Measurements from ENCODE around the gene PDE7B.
"Not testable (repeated sequence)": the region's sequence is repeated elsewhere in the genome, so short reads cannot be mapped to it uniquely, and the experiment has no call there.

PDE7B gene

DNA sequence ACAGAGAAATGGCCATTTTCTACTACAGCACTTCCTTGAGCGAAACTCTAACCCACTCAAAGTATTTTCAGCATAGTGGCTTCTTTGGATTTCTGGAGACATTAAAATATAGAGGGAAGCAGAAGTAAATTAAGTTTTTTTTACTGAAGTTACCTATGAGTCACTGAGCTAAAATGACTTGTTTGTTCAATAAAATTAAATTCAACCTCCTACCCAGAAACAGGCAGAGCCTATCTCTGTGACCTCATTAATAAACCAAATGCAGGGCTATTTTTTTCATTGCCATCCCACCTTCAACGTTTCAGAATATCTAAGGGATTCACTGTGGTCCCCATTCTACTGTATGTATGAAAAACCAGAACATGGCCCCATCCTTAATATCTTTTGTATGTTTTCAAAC is 265.6 kb downstream of the PDE7B start:
- no peak for DNase-seq

DNA sequence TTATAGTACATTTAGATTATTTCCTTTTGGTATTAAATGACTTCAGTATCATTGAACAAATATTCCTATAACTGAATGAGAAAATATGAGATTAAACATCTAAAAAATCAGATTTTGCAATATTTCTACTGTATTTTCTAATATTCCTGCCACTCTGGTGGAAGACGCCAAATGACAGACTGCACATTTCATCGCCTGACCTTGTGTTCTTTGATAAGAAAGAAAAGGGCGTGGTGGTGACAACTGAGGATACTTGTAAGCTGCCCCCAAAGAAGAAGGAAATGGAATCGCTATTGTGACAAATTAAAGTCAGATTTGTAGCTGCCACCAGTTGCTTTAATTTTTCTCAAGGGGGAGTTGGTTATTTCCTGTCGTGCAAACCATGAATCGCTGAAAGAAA is 267.3 kb downstream of the PDE7B start:
- no peak for DNase-seq

DNA sequence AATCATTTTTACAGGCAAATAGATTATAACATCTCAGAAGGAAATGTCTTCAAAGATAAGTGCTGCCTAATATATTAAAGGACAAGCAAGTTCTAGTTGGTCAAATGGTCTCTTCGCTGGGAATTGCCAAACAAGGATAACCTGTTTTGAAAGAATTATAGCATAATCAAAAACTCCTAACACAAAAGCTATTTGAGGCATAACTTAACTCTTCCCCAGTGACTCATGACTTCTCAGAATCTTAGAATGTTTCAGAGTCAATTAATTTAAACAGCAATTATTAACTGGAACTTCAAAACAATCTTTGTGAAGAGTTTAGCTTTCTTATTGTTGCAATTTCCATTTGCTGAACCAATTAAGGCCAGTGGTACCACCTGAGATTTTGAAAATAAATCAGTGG is 272.0 kb downstream of the PDE7B start:
- DNase-seq, result no peak

DNA sequence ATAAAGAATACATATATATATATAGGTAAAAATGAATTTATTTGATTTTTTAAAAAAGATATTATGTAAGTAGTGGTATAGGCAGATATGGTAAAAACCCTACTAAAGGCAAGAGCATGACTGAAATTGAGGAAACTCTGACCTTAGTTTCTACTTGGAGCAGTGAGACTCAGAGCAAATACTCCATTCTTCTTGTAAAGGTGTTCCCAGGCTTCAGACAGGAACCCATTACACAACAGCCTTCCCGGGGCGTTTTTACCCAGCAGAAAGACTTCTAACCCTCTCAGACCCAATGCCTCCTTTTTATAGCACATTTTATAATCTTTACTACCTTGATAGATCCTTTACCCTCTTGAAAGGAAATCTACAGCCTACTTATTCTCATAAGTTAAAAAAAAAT is 274.1 kb downstream of the PDE7B start:
- DNase-seq, result no peak

DNA sequence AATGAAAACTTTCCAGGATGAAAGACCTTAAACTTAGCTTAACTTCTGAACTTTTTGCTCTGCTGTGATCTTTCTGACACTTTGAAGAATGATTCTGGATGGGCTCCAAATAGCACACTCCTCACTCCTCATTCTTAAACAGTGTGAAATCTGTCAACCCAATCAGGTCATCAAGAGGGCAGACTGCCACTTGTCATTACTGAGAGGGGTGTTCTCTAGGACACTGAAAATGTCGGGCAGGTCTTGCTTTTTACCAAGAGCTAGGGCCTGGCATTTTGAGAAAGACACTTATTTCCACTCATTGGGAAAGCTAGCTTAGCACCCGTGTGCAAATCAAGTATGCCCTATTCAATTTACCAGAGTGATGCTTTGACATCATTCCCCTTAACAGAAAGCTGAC is 276.4 kb downstream of the PDE7B start:
- no peak for DNase-seq

DNA sequence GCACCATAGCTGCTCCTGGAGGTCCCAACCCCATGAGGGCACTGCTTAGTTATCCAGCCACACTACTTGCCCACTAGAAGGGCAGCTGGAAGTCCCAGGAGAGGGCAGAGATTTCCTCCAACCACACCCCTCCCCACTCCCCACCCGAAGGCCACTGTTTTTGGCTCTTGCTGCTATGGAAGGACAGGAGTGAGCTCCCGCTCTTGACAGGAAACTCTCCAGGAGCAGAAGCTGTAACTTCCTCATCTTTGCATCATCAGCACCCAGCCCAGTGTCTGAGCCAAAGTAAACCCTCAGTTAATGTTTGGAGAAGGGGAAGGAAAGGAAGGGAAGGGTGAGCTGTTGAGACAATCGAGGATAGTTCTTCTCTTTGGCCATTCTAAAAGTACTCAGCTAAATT is 277.9 kb downstream of the PDE7B start:
- DNase-seq, result no peak

DNA sequence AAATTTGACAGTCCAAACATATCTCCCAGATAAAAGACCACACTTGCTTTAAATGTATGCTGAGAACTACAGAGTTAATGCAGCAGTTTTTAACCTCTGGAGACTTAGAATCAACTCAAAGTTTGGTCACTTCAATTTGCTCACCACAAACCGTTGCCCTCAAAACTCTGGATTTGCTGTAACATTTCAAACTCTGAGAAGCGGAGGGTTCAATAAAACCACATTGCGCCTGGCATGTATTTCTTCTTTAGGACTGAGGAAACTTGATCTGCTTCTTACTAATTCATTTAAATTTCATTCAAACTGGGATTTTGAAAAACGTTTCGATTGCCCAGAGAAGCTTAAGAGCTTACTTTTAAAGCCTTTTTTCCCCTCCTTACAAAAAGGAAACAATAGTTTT is 282.8 kb downstream of the PDE7B start:
- no peak for DNase-seq

DNA sequence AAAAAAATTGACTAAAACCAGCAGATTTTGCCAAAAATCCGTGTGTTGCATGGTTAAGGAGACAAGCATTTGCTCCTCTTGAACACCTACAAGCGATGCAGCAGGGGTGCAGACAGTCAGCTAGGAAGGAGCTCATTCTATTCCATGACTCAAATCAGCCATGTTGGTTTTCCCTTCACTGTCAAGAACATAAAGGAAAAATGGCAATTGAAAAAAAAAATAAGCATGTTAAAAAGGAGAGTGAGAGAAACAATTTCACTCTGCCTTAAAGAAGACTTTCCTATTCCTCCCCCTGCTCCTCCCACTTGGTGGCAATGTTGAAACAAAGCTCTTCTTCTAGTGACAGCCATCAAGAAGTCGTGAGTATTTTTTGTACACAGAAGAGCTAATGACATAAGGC is 283.2 kb downstream of the PDE7B start:
- no peak for DNase-seq

DNA sequence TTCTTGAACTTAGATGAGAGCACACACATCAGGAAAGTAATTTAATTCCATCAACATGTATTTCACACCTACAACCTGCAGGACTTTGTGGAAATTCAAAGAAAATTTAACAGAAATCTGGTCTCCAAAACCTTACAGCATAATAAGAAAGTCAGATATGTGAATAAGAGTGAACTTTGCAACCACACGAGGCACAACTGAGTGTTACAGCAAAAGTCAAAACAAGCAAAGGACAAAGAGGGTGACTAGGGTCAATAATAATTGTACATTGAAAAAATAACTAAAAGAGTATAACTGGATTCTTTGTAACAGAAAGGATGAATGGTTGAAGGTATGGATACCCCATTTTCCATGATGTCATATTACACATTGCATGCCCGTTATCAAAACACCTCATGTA is 284.8 kb downstream of the PDE7B start:
- no peak for DNase-seq

DNA sequence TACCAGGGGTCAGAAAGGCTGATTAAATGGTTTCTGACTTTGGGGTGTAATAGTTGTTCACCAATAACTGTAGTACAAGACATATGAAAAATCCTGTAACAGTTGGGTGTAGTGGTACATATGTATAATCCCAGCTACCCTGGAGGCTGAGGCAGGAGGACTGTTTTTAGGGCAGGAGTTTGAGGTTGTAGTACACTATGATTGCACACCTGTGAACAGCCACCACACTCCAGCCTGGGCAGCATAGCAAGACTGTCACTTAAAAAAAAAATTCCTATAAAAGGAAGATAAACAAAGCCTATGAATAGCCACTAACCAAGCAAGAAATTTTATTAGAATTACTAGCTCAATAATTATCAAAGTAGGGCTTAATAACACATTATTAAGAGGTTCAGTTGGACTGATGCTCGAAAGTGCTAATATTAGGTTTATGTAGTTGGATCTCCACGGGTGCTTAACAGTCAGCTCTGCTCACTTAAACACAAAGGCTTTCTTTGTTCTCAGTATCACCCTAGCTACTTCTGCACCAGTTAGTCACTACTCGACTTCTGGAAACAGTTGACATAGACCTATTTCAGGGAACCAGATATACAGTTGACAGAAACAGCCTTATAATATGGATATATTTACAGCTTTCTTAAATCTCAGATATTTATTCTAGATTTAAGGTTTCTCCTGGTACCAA is 285.6 kb downstream of the PDE7B start:
- no peak for DNase-seq

DNA sequence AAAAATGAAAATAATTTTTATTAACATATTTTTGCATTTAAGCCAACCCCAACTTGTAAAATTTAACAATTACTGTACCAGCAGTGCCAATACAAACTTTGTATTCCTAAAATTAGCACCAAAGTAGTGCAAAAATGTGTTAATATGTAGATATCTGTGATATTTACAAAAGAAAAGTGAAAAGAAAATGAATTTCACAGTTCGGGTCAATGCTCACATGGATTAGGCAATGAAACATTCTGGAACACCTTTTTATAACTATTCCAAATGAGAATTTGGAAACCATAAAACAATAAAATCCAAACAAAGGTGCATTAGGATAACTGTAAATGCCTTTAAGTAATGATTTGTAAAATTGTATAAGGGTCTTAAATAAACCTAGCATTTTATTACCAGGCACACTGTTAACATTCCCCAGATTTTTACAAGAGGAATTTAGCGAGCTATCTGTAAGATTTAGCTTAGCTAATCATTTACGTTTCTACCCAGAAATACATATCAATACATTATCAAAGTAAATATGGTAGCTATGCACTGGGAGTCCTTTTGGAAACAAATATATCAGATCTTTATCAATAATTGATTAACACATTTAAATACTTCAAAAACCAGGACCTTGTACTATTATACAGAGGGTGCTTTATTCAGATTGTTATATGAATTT is 286.4 kb downstream of the PDE7B start:
- DNase-seq, result no peak

DNA sequence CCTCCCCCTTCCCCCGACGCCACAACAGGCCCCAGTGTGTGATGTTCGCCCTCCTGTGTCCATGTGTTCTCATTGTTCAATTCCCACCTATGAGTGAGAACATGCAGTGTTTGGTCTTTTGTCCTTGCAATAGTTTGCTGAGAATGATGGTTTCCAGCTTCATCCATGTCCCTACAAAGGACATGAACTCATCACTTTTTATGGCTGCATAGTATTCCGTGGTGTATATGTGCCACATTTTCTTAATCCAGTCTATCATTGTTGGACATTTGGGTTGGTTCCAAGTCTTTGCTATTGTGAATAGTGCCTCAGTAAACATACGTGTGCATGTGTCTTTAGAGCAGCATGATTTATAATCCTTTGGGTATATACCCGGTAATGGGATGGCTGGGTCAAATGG is 287.6 kb downstream of the PDE7B start:
- DNase-seq, result not testable (repeated sequence)

DNA sequence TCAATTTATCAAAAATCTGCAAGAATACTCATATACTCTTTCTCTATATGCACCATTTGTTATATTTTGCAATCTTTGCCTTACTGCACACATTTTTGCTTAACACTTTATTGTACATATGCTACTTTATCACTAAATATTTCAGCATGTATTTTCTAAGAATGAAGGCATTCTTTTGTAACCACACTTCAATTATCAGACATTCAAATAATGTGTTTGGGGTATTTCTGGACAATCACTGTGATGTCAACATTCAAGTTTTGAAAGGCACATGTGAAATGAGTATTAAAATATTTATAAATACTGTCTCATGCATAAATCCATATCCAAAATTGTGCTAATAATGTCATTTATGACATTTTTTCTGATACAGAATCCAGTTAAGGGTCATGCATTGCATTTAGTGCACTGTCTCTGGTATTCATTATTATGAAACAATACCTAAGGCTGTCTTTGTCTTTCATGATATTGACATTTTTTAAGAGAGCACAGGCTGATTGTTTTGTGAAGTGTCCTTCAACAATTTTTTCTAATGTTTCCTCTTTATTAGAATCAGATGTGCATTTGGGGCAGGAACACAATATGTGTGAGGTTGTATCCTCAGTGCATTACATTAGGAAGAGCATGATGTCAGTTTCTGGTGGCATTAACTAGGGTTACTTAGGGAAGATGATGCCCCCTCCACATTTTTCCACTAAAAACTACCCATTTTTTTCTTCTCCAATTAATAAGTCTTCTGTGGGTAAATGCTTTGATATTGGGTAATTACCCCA is 292.9 kb downstream of the PDE7B start:
- no peak for DNase-seq

DNA sequence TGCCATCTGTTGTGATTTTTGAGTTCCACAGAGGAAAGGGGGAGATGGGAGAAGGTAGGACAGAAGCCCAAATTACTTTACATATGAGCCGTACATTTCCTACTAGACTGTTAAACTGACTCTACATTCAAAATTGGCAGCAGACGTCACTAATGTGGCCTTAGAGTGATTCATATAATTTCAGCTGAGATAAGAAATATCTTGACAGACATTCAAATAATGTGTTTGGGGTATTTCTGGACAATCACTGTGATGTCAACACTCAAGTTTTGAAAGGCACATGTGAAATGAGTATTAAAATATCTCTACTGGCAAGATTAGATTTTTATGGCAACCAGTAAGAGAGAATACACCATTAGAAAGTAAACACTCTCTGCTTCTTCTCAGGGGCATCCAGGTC is 294.6 kb downstream of the PDE7B start:
- DNase-seq, result no peak

DNA sequence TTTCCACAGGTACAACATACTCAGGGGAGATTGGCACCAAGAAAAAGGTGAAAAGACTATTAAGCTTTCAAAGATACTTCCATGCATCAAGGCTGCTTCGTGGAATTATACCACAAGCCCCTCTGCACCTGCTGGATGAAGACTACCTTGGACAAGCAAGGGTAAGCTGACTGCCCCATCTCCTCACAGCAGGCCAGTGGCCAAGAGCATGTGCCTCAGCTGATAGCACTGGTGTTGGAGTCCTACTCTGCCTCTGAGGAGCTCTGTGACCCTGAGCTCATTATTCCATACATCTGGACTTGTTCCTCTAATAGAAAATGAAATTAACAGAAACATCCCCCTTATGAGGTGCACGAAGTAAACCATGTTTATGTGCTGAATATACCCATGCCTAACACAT is 295.8 kb downstream of the PDE7B start:
- DNase-seq, result no peak

DNA sequence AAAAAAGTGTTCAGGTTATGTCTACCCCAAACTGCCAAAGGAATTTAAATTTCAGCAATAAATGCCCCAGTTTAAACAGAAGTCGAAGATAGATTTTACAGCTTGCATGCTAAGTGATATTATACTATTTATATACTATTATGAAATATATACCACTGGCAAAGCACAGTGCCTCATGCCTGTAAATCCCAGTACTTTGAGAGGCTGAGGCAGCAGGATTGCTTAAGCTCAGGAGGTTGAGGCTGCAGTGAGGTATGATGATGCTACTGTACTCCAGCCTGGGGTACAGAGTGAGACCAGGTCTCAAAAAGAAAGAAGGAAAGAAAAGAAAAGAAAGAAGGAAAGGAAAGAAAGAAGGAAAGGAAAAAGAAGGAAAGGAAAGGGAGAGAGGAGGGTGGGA is 296.6 kb downstream of the PDE7B start:
- no peak for DNase-seq

DNA sequence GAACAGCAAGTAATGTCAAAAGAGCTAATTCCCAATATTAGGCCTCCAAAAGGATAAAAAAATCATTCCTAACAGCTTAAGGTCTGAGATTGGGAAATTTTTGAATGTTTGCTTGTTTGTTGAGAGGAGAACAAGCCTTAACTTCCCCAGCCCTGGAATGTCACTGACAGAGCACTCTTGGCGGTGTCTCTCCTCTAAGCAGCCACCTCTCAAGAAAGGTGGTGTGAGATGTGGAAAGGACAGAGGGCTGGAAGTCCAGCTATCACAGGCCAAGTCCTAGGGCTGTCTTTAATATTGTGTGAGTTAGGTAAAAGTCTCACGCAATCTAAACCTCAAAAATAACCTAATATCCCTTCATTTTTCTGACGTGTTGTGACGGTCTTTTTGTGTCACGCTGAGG is 297.0 kb downstream of the PDE7B start:
- DNase-seq, result no peak

DNA sequence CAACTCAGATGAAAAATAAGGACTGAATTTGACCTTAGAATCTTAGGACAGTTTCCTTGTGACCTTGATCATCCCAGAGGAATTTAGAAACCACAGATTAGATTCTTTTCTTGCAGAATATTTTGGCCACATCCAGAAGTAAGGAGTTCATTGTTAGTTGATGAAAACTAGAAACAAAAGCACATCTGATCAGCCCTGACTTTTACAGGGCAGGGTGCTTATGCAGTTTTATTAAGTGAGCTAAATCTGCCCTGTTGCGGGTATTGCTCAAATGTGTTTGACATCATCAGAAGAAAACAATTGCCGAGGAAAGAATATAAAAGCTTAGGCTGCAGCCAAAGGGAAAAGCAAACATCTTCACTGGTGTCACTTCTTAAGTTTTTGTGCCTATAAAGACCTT is 297.8 kb downstream of the PDE7B start:
- no peak for DNase-seq

DNA sequence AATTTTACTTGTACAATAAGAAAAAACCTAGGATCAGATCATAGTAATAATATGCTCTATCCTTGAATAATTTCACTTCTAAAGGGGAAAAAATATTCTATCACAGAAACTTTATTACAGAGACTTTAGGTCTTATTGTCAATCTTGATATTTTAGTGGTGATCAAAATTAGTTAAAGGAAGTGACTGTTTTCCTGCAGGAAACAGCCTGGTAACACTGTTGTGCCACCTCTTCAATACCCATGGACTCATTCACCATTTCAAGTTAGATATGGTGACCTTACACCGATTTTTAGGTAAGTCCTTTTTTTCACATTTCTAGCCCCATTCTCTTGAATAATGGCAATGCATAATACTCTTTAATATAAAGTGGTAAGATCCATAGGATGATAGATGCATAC is 299.5 kb downstream of the PDE7B start:
- DNase-seq, result no peak

DNA sequence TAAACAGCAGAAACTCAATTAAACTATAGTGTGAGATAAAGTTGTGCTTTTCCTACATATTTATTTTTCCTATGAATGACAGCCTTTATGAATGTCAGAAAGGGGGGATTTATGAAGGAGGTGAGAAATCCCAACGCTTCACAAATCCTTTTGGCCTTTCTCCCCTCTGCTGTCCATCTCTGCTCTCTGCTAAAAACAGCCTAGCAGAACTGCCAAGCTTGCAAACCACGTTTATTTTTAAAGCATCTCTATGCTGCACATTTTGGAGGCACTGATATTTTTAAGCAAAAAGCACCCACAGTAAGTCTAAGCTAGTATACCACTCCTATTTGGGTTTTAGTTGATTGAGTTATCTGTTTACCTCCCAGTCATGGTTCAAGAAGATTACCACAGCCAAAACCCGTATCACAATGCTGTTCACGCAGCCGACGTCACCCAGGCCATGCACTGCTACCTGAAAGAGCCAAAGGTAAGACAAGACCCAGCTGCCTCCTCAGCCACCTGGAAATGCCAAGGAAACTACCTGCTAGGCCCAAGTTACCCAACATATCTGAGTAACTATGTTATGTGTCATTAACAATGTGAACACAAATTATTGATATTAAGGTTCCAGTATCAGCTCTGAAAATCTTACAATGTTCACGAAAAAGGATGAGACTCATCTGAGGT is 302.3 kb downstream of the PDE7B start:
- DNase-seq, result no peak

DNA sequence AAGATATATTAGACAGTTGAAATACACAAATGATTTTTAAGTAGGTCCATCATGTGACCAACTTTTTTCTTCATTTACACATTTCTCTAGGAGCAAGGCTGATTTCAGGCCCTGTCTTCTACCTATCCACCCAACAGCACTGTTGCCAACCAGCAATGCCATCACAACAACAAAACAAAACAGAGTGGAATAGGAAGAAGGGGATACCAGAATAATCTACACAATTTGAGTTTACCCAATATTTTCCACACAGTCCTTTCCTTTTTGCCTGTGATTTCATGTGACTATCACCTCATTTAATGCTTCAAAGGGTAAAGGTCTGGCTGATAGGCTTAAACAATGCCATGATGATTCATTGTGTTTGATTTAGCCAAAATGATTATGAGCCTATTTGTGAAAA is 303.7 kb downstream of the PDE7B start:
- DNase-seq, result no peak

DNA sequence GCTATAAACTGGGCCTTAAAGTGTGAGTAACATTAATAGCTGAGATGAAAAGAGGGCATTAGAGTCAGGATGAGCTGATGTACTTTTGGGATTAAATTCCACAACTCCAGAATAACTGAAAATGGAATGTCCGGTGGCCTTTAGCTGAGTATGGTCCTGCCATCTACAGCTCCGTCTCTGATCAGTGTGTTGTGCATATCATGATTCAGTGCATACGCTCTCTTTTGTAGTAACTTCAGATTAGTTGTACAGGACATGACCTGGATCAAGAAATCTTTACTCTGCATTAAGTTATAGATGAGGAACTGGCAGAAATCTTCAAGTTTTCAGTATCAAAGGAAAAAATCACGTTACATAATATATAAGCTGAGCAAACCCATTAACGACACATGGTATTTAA is 306.2 kb downstream of the PDE7B start:
- no peak for DNase-seq

DNA sequence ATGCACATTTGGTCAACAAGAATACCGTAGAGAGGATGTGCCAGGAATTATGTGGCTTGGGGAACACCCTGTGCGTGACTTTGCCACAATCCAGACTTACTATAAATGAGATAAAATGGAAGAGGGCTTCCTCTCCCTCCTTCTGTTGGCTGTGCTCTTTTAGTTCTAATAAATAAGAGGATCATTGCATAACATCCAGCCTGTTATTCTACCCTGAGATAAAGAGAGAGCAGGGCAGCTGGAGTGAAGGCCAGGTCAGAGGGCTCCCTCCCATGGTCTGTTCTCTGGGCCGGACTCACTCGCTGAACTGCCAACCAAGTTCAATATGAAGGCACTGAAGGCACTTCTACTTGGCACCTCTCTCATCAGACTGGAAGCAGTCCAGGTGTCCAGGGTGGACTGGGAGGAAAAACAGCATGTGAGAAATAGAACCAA is 306.9 kb downstream of the PDE7B start:
- DNase-seq, result no peak

DNA sequence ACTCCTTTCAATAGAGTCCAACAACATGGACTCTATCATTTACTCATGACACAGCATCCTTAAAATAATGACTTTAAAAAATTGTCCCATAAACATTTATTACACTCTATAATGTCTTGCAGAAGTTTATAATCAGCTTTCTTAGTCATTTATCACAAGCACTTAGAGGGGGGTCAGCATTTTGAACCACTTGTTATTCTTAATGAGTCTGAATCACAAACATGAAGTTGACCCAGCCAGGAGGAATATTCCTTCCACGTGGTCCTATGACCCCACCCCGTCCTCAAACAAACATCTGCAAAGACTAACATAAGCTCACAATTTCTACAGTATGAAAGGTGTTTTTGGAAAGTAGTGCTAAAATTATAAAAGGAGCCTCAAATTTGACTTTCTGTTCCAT is 307.5 kb downstream of the PDE7B start:
- DNase-seq, result no peak
